ENCODE results near the gene PRPF6.
A peak's percentile ranks its signal among the peaks of the same experiment; 100 is the strongest.
"Not testable (repeated sequence)": the region's sequence is repeated elsewhere in the genome, so short reads cannot be mapped to it uniquely, and the experiment has no call there.

The PRPF6 gene

DNA sequence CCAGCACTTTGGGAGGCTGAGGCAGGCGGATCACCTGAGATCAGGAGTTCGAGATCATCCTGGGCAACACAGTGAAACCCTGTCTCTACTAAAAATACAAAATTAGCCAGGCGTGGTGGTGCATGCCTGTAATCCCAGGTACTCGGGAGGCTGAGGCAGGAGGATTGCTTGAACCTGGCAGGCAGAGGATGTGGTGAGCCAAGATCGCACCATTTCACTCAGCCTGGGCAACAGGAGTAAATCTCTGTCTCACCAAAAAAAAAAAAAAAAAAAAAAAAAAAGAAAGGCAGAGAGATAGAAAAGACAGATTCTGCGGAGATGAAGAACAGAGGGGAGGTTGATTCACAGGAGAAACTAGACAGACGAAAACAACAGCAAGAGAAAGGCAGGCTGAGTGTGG, 4.4 kb upstream of the PRPF6 start:
- not testable (repeated sequence) for H3K36me3 ChIP-seq (ENCODE audit: control insufficient read depth, insufficient read depth, low read length); H3K4me3 ChIP-seq (ENCODE audit: insufficient read depth, low read depth, low read length); H3K27ac ChIP-seq (ENCODE audit: insufficient read depth, low read depth, low read length, poor library complexity, severe bottlenecking); H3K4me1 ChIP-seq (ENCODE audit: control insufficient read depth, insufficient read depth, low read length); H3K9me3 ChIP-seq (ENCODE audit: control insufficient read depth, low read length)
- WGBS, 2 experiments: 86 to 89% methylated on average over 7 of the region's 7 CpGs
- H3K27me3 ChIP-seq (ENCODE audit: control insufficient read depth, insufficient read depth, low read length, poor library complexity, severe bottlenecking): peaks cover 23% of the 10 kb centered on the region

DNA sequence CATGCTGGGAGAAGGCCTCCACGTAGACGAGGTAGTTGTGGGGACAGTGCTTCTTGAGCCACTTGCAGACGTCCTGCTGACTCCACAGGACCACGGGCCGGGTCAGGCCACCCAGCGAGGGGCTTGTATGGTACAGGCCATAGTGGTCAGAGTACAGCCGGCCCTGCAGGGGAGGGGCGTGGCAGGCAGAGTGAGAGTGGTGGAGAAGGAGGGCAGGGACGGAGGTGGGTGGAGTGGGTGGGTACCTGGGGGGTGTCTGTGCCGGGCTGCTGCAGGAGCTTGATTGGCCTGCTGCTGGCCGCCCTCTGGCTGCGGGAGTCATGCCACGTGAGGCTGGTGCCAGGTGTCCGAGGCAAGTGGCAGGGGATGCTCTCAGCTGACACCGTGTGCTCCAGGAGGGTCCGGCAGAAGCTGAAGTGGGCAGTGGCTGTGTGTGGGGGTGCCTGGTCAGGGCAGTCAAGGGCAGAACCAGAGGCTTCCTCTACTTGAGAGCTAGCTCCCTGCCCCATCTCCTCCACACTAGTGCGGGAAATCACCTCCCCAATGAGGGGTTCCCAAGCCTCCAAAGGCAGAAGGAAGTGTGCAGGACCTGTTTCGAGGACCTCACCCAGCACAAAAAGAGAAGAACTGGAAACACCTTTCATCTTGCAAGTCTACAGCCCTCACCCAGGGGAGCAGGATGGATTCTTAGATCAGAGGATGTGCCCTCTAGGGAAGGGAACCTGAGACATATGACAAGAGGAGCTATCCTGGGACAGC, 3.8 kb upstream of the PRPF6 start:
- no peak overlapping the region for H3K27ac ChIP-seq (ENCODE audit: insufficient read depth, low read depth, low read length, poor library complexity, severe bottlenecking)
- no peaks in the 10 kb centered on the region for H3K36me3 ChIP-seq (ENCODE audit: control insufficient read depth, insufficient read depth, low read length)
- 89 to 90% methylated on average over 18 of the region's 18 CpGs for WGBS, 2 experiments
- H3K4me3 ChIP-seq (ENCODE audit: insufficient read depth, low read depth, low read length): no peak overlapping the region
- no peaks in the 10 kb centered on the region for H3K9me3 ChIP-seq (ENCODE audit: control insufficient read depth, low read length)
- H3K4me1 ChIP-seq (ENCODE audit: control insufficient read depth, insufficient read depth, low read length): peaks cover 9% of the 10 kb centered on the region
- H3K27me3 ChIP-seq (ENCODE audit: control insufficient read depth, insufficient read depth, low read length, poor library complexity, severe bottlenecking): peaks cover 23% of the 10 kb centered on the region

DNA sequence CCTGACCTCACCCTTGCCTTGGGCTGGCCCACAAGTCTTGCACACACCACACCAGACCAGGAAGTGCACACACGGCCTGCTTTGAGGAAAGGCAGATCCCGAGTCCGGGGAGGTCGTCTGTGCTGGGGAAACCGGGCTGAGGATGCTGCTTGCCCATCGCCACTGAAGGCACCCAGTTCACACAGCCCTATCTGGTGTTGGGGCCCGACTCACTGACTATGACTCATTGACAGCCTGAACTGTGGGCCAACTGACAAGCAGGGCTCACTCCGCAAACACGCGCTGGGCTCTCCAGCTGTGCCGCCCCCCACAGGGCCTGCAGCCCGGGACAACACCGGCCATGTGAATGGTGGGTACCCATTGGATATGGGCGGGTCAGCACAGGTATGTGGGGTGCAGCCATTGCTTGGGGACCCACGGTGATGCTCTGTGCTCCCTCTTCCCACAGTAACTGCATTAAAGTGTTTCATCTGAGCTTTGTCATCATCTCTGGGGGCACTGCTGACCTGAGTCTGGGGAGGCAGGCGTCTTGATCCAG, 3.1 kb upstream of the PRPF6 start:
- Histone ChIP-seq H3K4me1 (ENCODE audit: control insufficient read depth, insufficient read depth, low read length) (peaks cover 9% of the 10 kb centered on the region), H3K27ac (ENCODE audit: insufficient read depth, low read depth, low read length, poor library complexity, severe bottlenecking) (no peak overlapping the region), H3K36me3 (ENCODE audit: control insufficient read depth, insufficient read depth, low read length) (no peaks in the 10 kb centered on the region), H3K27me3 (ENCODE audit: control insufficient read depth, insufficient read depth, low read length, poor library complexity, severe bottlenecking) (peaks cover 23% of the 10 kb centered on the region), H3K9me3 (ENCODE audit: control insufficient read depth, low read length) (no peaks in the 10 kb centered on the region), H3K4me3 (ENCODE audit: insufficient read depth, low read depth, low read length) (no peak overlapping the region)
- WGBS, 2 experiments: 77 to 80% methylated on average over 16 of the region's 16 CpGs

DNA sequence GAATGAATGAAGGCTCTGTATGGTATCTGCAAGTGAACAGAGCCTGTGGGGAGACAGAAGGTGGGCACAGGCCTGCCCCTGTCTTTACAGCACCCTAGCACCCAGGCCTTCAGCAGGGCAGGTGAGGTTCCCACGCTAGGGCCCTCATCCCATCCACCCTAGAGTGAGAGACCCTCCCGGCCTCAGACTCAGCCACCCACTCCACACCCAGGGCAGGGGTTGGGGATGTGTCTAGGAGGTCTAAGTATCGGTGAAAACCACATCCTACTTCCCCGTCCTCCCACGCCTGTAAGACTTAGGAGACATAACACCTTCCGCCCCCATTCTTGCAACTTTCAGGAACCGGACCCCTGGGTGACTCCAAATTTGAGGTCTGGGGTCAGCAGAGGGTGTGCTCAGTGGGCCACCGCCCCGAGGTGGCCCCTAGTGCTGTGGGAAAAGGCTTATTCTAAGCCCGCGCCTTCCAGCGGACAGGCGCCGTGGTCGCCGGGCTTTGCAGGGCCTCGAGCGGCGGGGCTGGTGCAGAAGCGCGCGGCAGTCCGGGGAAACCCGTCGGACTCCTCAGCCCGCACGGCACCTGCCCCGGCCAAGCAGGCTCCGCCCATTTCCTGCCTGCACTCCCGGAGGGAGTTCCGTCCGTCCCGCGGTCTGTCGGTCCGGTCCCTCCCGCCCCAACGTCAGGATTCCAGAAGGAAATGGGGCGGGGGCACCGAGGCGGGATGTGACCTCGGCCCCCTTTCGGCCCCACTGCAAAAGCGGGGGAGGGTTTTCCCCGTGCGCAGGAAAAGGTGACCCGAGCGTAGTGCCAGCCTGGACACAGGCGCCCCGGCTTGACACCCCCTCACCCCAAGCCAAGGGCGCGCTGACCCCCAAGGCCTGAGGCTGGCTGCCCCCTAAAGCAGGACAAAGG, 2.4 kb upstream of the PRPF6 start:
- 11 to 12% methylated on average over 52 of the region's 52 CpGs for WGBS, 2 experiments
- no peaks in the 10 kb centered on the region for H3K9me3 ChIP-seq (ENCODE audit: control insufficient read depth, low read length)
- H3K27ac ChIP-seq (ENCODE audit: insufficient read depth, low read depth, low read length, poor library complexity, severe bottlenecking): no peak overlapping the region

GRCh38 chr20:63979229-63979556, 1.7 kb upstream of the PRPF6 start:
- H3K4me1 ChIP-seq (ENCODE audit: control insufficient read depth, insufficient read depth, low read length): peaks cover 9% of the 10 kb centered on the region
- peaks cover 19% of the 10 kb centered on the region for H3K27me3 ChIP-seq (ENCODE audit: control insufficient read depth, insufficient read depth, low read length, poor library complexity, severe bottlenecking)
- peak overlapping the region; percentile 75 for H3K4me3 ChIP-seq (ENCODE audit: insufficient read depth, low read depth, low read length)
- H3K36me3 ChIP-seq (ENCODE audit: control insufficient read depth, insufficient read depth, low read length): no peaks in the 10 kb centered on the region
- no peak overlapping the region for H3K27ac ChIP-seq (ENCODE audit: insufficient read depth, low read depth, low read length, poor library complexity, severe bottlenecking)
- 0% methylated on average over 47 of the region's 47 CpGs for WGBS, 2 experiments
- no peaks in the 10 kb centered on the region for H3K9me3 ChIP-seq (ENCODE audit: control insufficient read depth, low read length)

More for the DNA sequence above, 2.4 kb upstream of the PRPF6 start:
- Histone ChIP-seq H3K36me3 (ENCODE audit: control insufficient read depth, insufficient read depth, low read length) (no peaks in the 10 kb centered on the region), H3K27me3 (ENCODE audit: control insufficient read depth, insufficient read depth, low read length, poor library complexity, severe bottlenecking) (peaks cover 19% of the 10 kb centered on the region), H3K4me3 (ENCODE audit: insufficient read depth, low read depth, low read length) (peak overlapping the region; percentile 75), H3K4me1 (ENCODE audit: control insufficient read depth, insufficient read depth, low read length) (peaks cover 9% of the 10 kb centered on the region)

DNA sequence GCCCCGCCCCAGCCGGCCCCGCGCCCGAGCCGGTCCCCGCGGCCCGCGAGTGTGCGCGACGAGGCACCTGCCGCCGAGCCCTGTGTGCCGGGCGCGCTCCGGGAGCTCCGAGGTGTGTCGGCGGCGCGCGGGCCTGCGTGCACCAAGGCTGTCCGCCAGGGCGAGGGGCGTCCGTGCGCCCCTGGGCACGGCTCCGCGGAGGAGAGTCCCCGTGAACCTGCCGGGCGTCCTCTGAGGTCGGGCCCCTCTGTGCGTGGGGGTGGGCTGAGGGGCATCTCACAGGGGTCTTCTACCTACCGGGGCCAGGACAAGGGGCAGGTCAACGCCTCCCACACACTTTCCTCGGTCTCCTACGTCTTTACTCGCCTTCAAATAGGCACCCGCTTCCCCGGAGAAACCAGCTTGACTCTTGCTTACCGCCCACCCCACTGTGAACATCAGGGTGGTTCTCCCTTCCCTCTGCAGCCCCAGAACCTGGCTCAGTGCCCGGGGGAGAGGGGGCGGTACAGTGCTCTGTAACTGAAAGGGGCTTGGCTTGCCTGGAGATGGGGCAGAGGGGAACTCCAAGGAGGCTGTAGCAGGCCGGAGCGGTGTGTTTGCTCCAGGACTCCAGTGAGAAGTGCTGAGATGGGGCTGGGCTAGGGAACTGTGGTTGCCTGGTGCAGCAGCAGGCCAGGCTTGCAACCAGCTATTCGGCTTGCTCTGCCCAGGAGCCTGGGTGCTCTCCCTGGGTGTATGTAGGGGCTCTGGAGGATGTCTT, 1.2 kb upstream of the PRPF6 start, which contains the start of gene SAMD10:
SAMD10 (minus strand) TSS at position 86 of the 760 bp plus-strand sequence. CDS start 175 bp downstream, outside the sequence.
- peaks cover 19% of the 10 kb centered on the region for H3K27me3 ChIP-seq (ENCODE audit: control insufficient read depth, insufficient read depth, low read length, poor library complexity, severe bottlenecking)
- WGBS, 2 experiments: 5% methylated on average over 52 of the region's 52 CpGs
- H3K4me3 ChIP-seq (ENCODE audit: insufficient read depth, low read depth, low read length): peak within 1 kb of the TSS; percentile 75
- no peak within 1 kb of the TSS for H3K27ac ChIP-seq (ENCODE audit: insufficient read depth, low read depth, low read length, poor library complexity, severe bottlenecking)
- no peaks in the 10 kb centered on the region for H3K9me3 ChIP-seq (ENCODE audit: control insufficient read depth, low read length)
- H3K36me3 ChIP-seq (ENCODE audit: control insufficient read depth, insufficient read depth, low read length): peaks cover 2% of the 10 kb centered on the region
- H3K4me1 ChIP-seq (ENCODE audit: control insufficient read depth, insufficient read depth, low read length): peaks cover 9% of the 10 kb centered on the region

GRCh38 chr20:63980317-63980805, 571 bp upstream of the PRPF6 start:
- Histone ChIP-seq H3K27ac (ENCODE audit: insufficient read depth, low read depth, low read length, poor library complexity, severe bottlenecking) (no peak overlapping the region), H3K27me3 (ENCODE audit: control insufficient read depth, insufficient read depth, low read length, poor library complexity, severe bottlenecking) (peaks cover 19% of the 10 kb centered on the region), H3K4me3 (ENCODE audit: insufficient read depth, low read depth, low read length) (peak overlapping the region; percentile 85), H3K36me3 (ENCODE audit: control insufficient read depth, insufficient read depth, low read length) (peaks cover 8% of the 10 kb centered on the region), H3K4me1 (ENCODE audit: control insufficient read depth, insufficient read depth, low read length) (peaks cover 9% of the 10 kb centered on the region), H3K9me3 (ENCODE audit: control insufficient read depth, low read length) (no peaks in the 10 kb centered on the region)
- 92 to 95% methylated on average over 15 of the region's 15 CpGs for WGBS, 2 experiments

- H3K27ac ChIP-seq (ENCODE audit: insufficient read depth, low read depth, low read length, poor library complexity, severe bottlenecking): no peak overlapping the region
- WGBS, 2 experiments: 95 to 96% methylated on average over 14 of the region's 14 CpGs
- H3K4me1 ChIP-seq (ENCODE audit: control insufficient read depth, insufficient read depth, low read length): peaks cover 9% of the 10 kb centered on the region
- peaks cover 11% of the 10 kb centered on the region for H3K36me3 ChIP-seq (ENCODE audit: control insufficient read depth, insufficient read depth, low read length)
- H3K4me3 ChIP-seq (ENCODE audit: insufficient read depth, low read depth, low read length): no peak overlapping the region
- H3K9me3 ChIP-seq (ENCODE audit: control insufficient read depth, low read length): no peaks in the 10 kb centered on the region
- H3K27me3 ChIP-seq (ENCODE audit: control insufficient read depth, insufficient read depth, low read length, poor library complexity, severe bottlenecking): peaks cover 19% of the 10 kb centered on the region
Measured at GRCh38 chr20:63982937-63983336, 2.0 kb downstream of the PRPF6 start.

DNA sequence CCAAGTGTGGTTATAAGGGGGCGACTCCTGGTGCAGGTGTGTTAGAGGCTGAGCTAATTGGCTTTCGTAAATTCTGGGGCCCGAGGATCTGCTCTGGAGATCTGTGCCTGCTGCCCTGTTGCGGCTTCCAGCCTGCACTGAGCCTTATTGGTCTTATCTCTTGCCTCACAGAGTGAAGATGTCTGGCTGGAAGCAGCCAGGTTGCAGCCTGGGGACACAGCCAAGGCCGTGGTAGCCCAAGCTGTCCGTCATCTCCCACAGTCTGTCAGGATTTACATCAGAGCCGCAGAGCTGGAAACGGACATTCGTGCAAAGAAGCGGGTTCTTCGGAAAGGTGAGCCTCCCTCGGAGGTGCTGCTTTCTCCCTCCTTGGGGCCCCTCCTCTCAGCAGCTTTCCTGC, 20.0 kb downstream of the PRPF6 start:
- H3K27me3 ChIP-seq (ENCODE audit: control insufficient read depth, insufficient read depth, low read length, poor library complexity, severe bottlenecking): no peaks in the 10 kb centered on the region
- no peak overlapping the region for H3K27ac ChIP-seq (ENCODE audit: insufficient read depth, low read depth, low read length, poor library complexity, severe bottlenecking)
- no peak overlapping the region for H3K4me3 ChIP-seq (ENCODE audit: insufficient read depth, low read depth, low read length)
- no peaks in the 10 kb centered on the region for H3K4me1 ChIP-seq (ENCODE audit: control insufficient read depth, insufficient read depth, low read length)
- peaks cover 47% of the 10 kb centered on the region for H3K36me3 ChIP-seq (ENCODE audit: control insufficient read depth, insufficient read depth, low read length)
- WGBS, 2 experiments: 96 to 97% methylated on average over 12 of the region's 12 CpGs
- no peaks in the 10 kb centered on the region for H3K9me3 ChIP-seq (ENCODE audit: control insufficient read depth, low read length)

Data from ectodermal cell (in vitro differentiated cells).